ENCODE measurements around the gene OSBPL5. TPM values are rescaled to one million over a fixed set of nuclear protein-coding genes. Genes with fewer than 3 reads are reported as not detected.

Gene OSBPL5
- total RNA-seq, 1 donor from 2014 or later = 15.3 TPM

- ATAC-seq (ENCODE audit: poor library complexity) (no peak), DNase-seq (peak; percentile 41)
- intact Hi-C loops (cut with DNase I) = no loop called here
Observed at GRCh38 chr11:3156661-3157311, 8.3 kb downstream of the OSBPL5 start.

- ATAC-seq (ENCODE audit: poor library complexity) (no peak), DNase-seq (no peak)
- intact Hi-C loops (cut with DNase I) = no loop called here
Observed at GRCh38 chr11:3156282-3156660, 8.8 kb downstream of the OSBPL5 start.

GRCh38 chr11:3155691-3156258 is 9.3 kb downstream of the OSBPL5 start:
- intact Hi-C loops (cut with DNase I) = no loop called here
- DNase-seq (peak; percentile 40), ATAC-seq (ENCODE audit: poor library complexity) (no peak)

- ATAC-seq (ENCODE audit: poor library complexity) (no peak), DNase-seq (peak; percentile 47)
- intact Hi-C loops (cut with DNase I) = no loop called here
Observed at GRCh38 chr11:3155216-3155615, 9.9 kb downstream of the OSBPL5 start.

GRCh38 chr11:3154001-3154599 is 11.0 kb downstream of the OSBPL5 start:
- intact Hi-C loops (cut with DNase I) = no loop called here
- DNase-seq (peak; percentile 42), ATAC-seq (ENCODE audit: poor library complexity) (no peak)

- ATAC-seq (ENCODE audit: poor library complexity) (peak; percentile 71), DNase-seq (peak; percentile 81)
- intact Hi-C loops (cut with DNase I) = no loop called here
Observed at GRCh38 chr11:3153291-3153861, 11.7 kb downstream of the OSBPL5 start.

GRCh38 chr11:3152471-3153110 is 12.5 kb downstream of the OSBPL5 start:
- DNase-seq = peak; percentile 30
- intact Hi-C loops (cut with DNase I) = no loop called here
- no peak for ATAC-seq (ENCODE audit: poor library complexity)

GRCh38 chr11:3150726-3151125 is 14.4 kb downstream of the OSBPL5 start:
- intact Hi-C loops (cut with DNase I) = no loop called here
- DNase-seq (no peak), ATAC-seq (ENCODE audit: poor library complexity) (no peak)

GRCh38 chr11:3149852-3150188 is 15.3 kb downstream of the OSBPL5 start:
- intact Hi-C loops (cut with DNase I) = no loop called here
- DNase-seq (no peak), ATAC-seq (ENCODE audit: poor library complexity) (no peak)

GRCh38 chr11:3148990-3149851 is 15.9 kb downstream of the OSBPL5 start:
- DNase-seq = no peak
- ATAC-seq (ENCODE audit: poor library complexity) = no peak
- intact Hi-C loops (cut with DNase I) = no loop called here

GRCh38 chr11:3148255-3148989 is 16.7 kb downstream of the OSBPL5 start:
- intact Hi-C loops (cut with DNase I) = no loop called here
- ATAC-seq (ENCODE audit: poor library complexity) (no peak), DNase-seq (no peak)

- intact Hi-C loops (cut with DNase I) = no loop called here
- DNase-seq (no peak), ATAC-seq (ENCODE audit: poor library complexity) (no peak)
Observed at GRCh38 chr11:3147626-3148025, 17.5 kb downstream of the OSBPL5 start.

GRCh38 chr11:3147257-3147619 is 17.9 kb downstream of the OSBPL5 start:
- ATAC-seq (ENCODE audit: poor library complexity) = peak; percentile 87
- intact Hi-C loops (cut with DNase I) = no loop called here
- peak; percentile 83 for DNase-seq

- ATAC-seq (ENCODE audit: poor library complexity) = peak; percentile 42
- intact Hi-C loops (cut with DNase I) = no loop called here
- no peak for DNase-seq
Observed at GRCh38 chr11:3146612-3147256, 18.4 kb downstream of the OSBPL5 start.

GRCh38 chr11:3145206-3145520 is 19.9 kb downstream of the OSBPL5 start:
- ATAC-seq (ENCODE audit: poor library complexity) (no peak), DNase-seq (no peak)
- intact Hi-C loops (cut with DNase I) = no loop called here

GRCh38 chr11:3144296-3145205 is 20.6 kb downstream of the OSBPL5 start:
- intact Hi-C loops (cut with DNase I) = no loop called here
- DNase-seq = no peak
- no peak for ATAC-seq (ENCODE audit: poor library complexity)

Data from Right ventricle myocardium superior (tissue), 1 donor.